BJ (cell line): Measurements from ENCODE around the gene ARMC2. TPM values are rescaled to one million over a fixed set of nuclear protein-coding genes. Genes with fewer than 3 reads are reported as not detected.

Experiments
- CTCF ChIA-PET: fragments of 350-600 bp; formaldehyde crosslinking; extraction: SDS; loops from one replicate; lab custom pipeline; 2021; ENCODE audit warnings: antibody characterized with exemption, inconsistent platforms; lab: Yijun Ruan, JAX
- POLR2A ChIA-PET: fragments of 300-600 bp; sonication (Branson Sonifier 250); formaldehyde crosslinking; extraction: SDS; loops from one replicate; lab custom pipeline; 2021; ENCODE audit warnings: antibody characterized with exemption; lab: Charles Lee
- DNase-seq: peaks from one replicate; pipeline ENCODE4 v3.0.0-alpha.2; 2011; ENCODE audit warnings: low read depth
- H3K27me3 ChIP-seq: 2 replicates; pipeline ENCODE4 v1.6.0; 2011; ENCODE audit warnings: low read length; ENCODE audit not compliant: control insufficient read depth, insufficient read depth
- H3K36me3 ChIP-seq: 2 replicates; pipeline ENCODE4 v1.5.1; 2011; ENCODE audit warnings: low read length; ENCODE audit not compliant: control insufficient read depth, insufficient read depth
- H3K4me3 ChIP-seq: 2 replicates; pipeline ENCODE4 v1.5.1; 2011; ENCODE audit warnings: low read depth, mild to moderate bottlenecking, control low read depth, low read length
- CTCF ChIP-seq: IDR thresholded peaks from 2 replicates; pipeline ENCODE4 v1.5.1; 2011; ENCODE audit warnings: low read depth, mild to moderate bottlenecking, control low read depth, inconsistent platforms, low read length, moderate library complexity; ENCODE audit not compliant: insufficient read depth
- polyA plus RNA-seq: library from polyadenylated mRNA; depleted of rRNA; stranded (reverse); fragments of >200 nt; gene quantifications from 2 replicates; pipeline ENCODE4 v1.2.3, GENCODE V29; 2011

The ARMC2 gene
- polyA plus RNA-seq, 1 experiment, result 2.4 TPM

- CTCF ChIA-PET, result no interaction called here
- Histone ChIP-seq H3K27me3 (no peaks in the 10 kb centered on the region), H3K4me3 (no peak overlapping the region), H3K36me3 (no peaks in the 10 kb centered on the region)
- TF ChIP-seq CTCF, result no peak
- no peak for DNase-seq
- POLR2A ChIA-PET, result no interaction called here
Observed at GRCh38 chr6:108960601-108961000, 112.4 kb downstream of the ARMC2 start.

- H3K27me3 ChIP-seq, result no peaks in the 10 kb centered on the region
- no peak overlapping the region for H3K4me3 ChIP-seq
- POLR2A ChIA-PET, result no interaction called here
- TF ChIP-seq CTCF, result no peak
- no peaks in the 10 kb centered on the region for H3K36me3 ChIP-seq
- CTCF ChIA-PET, result no interaction called here
- no peak for DNase-seq
Observed at GRCh38 chr6:108961077-108961476, 112.9 kb downstream of the ARMC2 start.

- Histone ChIP-seq H3K4me3 (no peak overlapping the region), H3K36me3 (no peaks in the 10 kb centered on the region), H3K27me3 (no peaks in the 10 kb centered on the region)
- ChIA-PET CTCF (no interaction called here), POLR2A (no interaction called here)
- TF ChIP-seq CTCF, result no peak
- no peak for DNase-seq
Observed at GRCh38 chr6:108961985-108962384, 113.8 kb downstream of the ARMC2 start.

DNA sequence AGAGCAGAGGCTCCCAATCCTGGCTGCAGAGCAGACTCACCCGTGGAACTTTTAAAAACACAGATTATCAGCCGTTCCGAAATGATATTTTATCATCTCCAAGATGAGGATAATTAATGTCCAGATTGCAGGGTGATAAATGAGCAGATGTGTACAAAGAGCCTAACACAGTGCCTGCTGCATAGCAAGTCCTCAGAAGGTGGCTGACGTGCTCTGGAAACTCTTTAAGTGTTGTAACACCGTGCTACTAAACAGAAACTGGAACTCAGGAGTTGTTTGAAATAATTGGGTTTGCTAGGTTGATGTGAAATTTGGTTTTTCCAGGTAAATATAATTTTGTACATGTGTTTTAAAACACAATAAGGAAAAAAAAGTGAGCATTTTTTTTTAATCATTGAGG lies 118.0 kb downstream of the ARMC2 start:
- H3K4me3 ChIP-seq, result no peak overlapping the region
- no peaks in the 10 kb centered on the region for H3K36me3 ChIP-seq
- TF ChIP-seq CTCF, result no peak
- ChIA-PET CTCF (no interaction called here), POLR2A (no interaction called here)
- no peak for DNase-seq
- H3K27me3 ChIP-seq, result no peaks in the 10 kb centered on the region

DNA sequence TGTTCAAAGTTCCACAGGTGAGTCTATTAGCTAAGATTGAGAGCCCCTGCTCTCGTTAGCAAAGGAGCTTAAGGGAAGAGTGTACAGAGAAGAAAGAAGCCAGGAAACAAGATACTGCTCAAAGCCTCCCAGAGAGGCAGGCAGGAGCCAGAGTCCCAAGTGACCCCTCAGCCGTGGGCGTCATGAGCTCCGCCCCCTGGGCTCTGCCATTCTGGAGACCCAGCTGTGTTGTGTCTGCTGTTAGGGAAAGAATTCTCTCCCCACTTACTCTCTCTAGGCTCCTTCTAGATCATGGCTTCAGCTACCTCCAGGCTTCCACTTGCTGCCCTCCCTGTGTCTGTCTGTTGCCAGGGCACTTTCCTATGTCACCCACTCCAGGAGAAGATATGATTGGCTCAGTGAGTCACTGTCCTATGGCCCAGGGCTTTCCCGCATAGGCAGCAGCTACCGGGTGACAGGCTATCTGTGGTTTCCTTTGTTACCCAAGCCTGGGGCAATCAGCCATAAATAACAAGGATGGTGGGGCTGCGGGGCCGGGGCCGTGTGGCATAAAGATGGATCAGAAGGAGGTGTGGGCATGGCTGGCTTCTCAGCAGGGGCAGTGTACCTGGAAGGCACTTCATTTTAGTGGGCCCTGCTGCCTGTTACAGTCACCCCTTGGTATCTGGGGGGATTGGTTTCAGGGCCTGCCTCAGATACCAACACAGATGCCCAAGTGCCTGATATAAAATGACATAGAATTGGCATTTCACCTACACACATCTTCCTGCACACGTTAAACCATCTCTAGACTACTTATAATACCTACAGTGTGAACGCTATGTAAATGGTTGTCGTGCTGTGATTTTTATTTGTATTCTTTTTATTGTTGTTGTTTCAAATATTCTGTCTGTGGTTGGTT lies 118.9 kb downstream of the ARMC2 start:
- no peak overlapping the region for H3K4me3 ChIP-seq
- H3K36me3 ChIP-seq, result no peaks in the 10 kb centered on the region
- TF ChIP-seq CTCF, result no peak
- POLR2A ChIA-PET, result no interaction called here
- CTCF ChIA-PET, result no interaction called here
- no peak for DNase-seq
- no peaks in the 10 kb centered on the region for H3K27me3 ChIP-seq
